Loucy (cell line): Measurements from ENCODE around the gene IGF2BP2.

Experiments
- CTCF ChIP-seq: fragments of 200-600 bp; sonication (generic); conservative IDR thresholded peaks from 2 replicates; pipeline ENCODE4 v1.5.1; 2014; ENCODE audit warnings: mild to moderate bottlenecking, antibody characterized with exemption, low read length
- EZH2phosphoT487 ChIP-seq: fragments of 200-600 bp; IDR thresholded peaks from 2 replicates; pipeline ENCODE4 v1.6.1; 2018; ENCODE audit warnings: antibody characterized with exemption, mild to moderate bottlenecking, moderate library complexity, borderline replicate concordance

- TF ChIP-seq CTCF = no peak
- TF ChIP-seq EZH2phosphoT487 = no peak
Observed at GRCh38 chr3:185864767-185865166, 39.9 kb upstream of the IGF2BP2 start.
